ENCODE results near the gene FNBP1. TPM values are rescaled to one million over a fixed set of nuclear protein-coding genes. Genes with fewer than 3 reads are reported as not detected.

Gene FNBP1
- polyA plus RNA-seq, 1 of the 3 experiments (the other 2 are of a cell fraction): 11.0 TPM

DNA sequence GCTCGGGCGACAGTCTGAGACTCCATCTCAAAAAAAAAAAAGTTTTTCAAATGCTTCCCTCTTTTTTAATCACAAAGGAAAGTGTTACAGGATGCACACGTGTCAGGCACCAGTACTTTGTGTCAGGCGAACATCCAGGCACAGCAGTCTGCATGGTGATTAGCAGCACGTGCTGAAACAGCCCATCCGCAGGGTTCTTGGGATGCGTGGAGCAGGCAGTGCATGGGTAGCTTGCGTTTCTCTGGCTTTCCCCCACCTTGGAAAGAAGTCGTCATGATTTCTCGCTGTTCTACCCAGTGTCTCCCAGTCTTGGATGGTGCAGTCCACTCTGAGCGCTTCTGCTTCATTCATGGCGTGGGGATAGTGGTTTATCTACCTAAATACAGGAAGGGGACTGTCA lies 46.2 kb upstream of the FNBP1 start:
- Histone ChIP-seq H4K20me1 (ENCODE audit: insufficient read depth) (no peaks in the 10 kb centered on the region), H3K9me2 (no peaks in the 10 kb centered on the region), H3K27ac (ENCODE audit: low read depth in 2 of 2, low read length in 1 of 2) (no peak overlapping the region), H3K79me2 (ENCODE audit: insufficient read depth) (no peaks in the 10 kb centered on the region), H2AFZ (ENCODE audit: low read depth) (no peak overlapping the region), H3F3A (replicated peaks; ENCODE audit: insufficient read depth) (no peaks in the 10 kb centered on the region), H3K4me2 (no peak overlapping the region), H3K36me3 (replicated peaks in 1 of 2; ENCODE audit: control insufficient read depth in 1 of 2, insufficient read depth in 2 of 2, low read length in 1 of 2) (peaks cover 34 to 49% of the 10 kb centered on the region in 2 experiments), H3K4me1 (ENCODE audit: control insufficient read depth in 1 of 2, insufficient read depth in 2 of 2, low read depth in 1 of 2, low read length in 1 of 2) (no peaks in the 10 kb centered on the region), H3K9ac (no peak overlapping the region), H3K9me3 (no peaks in the 10 kb centered on the region), H3K4me3 (ENCODE audit: low read depth in 2 of 2, low read length in 1 of 2) (no peak overlapping the region), H3K27me3 (ENCODE audit: insufficient read depth) (no peaks in the 10 kb centered on the region)
- TF ChIP-seq, protein P1, sequence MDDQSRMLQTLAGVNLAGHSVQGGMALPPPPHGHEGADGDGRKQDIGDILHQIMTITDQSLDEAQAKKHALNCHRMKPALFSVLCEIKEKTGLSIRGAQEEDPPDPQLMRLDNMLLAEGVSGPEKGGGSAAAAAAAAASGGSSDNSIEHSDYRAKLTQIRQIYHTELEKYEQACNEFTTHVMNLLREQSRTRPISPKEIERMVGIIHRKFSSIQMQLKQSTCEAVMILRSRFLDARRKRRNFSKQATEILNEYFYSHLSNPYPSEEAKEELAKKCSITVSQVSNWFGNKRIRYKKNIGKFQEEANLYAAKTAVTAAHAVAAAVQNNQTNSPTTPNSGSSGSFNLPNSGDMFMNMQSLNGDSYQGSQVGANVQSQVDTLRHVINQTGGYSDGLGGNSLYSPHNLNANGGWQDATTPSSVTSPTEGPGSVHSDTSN (IDR thresholded peaks at IDR 0.05): no peak
- TF ChIP-seq, protein P2, sequence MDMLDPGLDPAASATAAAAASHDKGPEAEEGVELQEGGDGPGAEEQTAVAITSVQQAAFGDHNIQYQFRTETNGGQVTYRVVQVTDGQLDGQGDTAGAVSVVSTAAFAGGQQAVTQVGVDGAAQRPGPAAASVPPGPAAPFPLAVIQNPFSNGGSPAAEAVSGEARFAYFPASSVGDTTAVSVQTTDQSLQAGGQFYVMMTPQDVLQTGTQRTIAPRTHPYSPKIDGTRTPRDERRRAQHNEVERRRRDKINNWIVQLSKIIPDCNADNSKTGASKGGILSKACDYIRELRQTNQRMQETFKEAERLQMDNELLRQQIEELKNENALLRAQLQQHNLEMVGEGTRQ (IDR thresholded peaks at IDR 0.05; ENCODE audit: borderline replicate concordance, low read depth, low read length): no peak
- TF ChIP-seq TAF1 (IDR thresholded peaks at IDR 0.05; ENCODE audit: borderline replicate concordance, low read depth, low read length) (no peak), EP300 (IDR thresholded peaks at IDR 0.05; ENCODE audit: borderline replicate concordance in 1 of 2, low read depth in 1 of 2, low read length in 1 of 2) (no peak), TCF12 (IDR thresholded peaks at IDR 0.05) (no peak), CHD2 (IDR thresholded peaks at IDR 0.05; ENCODE audit: low read length, partially characterized antibody) (no peak), MXI1 (IDR thresholded peaks at IDR 0.05; ENCODE audit: low read depth, low read length) (no peak), FOXJ3 (CRISPR knock-in tag; IDR thresholded peaks at IDR 0.05) (no peak), NRF1 (IDR thresholded peaks at IDR 0.05; ENCODE audit: low read depth, low read length) (no peak), MEF2A (IDR thresholded peaks at IDR 0.05; ENCODE audit: borderline replicate concordance, low read depth) (no peak), TEAD4 (IDR thresholded peaks at IDR 0.05; ENCODE audit: borderline replicate concordance, insufficient read depth) (no peak), GABPA (IDR thresholded peaks at IDR 0.05; ENCODE audit: low read depth) (no peak)
- TF ChIP-seq, protein P3, sequence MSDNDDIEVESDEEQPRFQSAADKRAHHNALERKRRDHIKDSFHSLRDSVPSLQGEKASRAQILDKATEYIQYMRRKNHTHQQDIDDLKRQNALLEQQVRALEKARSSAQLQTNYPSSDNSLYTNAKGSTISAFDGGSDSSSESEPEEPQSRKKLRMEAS (IDR thresholded peaks at IDR 0.05; ENCODE audit: low read depth): no peak
- TF ChIP-seq, protein P4, sequence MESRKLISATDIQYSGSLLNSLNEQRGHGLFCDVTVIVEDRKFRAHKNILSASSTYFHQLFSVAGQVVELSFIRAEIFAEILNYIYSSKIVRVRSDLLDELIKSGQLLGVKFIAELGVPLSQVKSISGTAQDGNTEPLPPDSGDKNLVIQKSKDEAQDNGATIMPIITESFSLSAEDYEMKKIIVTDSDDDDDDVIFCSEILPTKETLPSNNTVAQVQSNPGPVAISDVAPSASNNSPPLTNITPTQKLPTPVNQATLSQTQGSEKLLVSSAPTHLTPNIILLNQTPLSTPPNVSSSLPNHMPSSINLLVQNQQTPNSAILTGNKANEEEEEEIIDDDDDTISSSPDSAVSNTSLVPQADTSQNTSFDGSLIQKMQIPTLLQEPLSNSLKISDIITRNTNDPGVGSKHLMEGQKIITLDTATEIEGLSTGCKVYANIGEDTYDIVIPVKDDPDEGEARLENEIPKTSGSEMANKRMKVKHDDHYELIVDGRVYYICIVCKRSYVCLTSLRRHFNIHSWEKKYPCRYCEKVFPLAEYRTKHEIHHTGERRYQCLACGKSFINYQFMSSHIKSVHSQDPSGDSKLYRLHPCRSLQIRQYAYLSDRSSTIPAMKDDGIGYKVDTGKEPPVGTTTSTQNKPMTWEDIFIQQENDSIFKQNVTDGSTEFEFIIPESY (IDR thresholded peaks at IDR 0.05; ENCODE audit: borderline replicate concordance, low read depth): no peak
- ChIA-PET CTCF (interaction anchor here (1.5 to 2.0 kb wide), 2 partner anchors 10 to 18 kb away, joined by 4 to 5 read pairs; no protein-coding TSS in a partner anchor), POLR2A (no interaction called here)
- DNase-seq: no peak
- WGBS (ENCODE audit: low lambda C conversion rate): 99% methylated on average over 12 of the region's 12 CpGs
